GM10248 (cell line): ENCODE data around the gene MTIF3.
A peak's percentile ranks its signal among the peaks of the same experiment; 100 is the strongest.

Experiments
- CTCF ChIA-PET: fragments of 300-600 bp; sonication (Branson Sonifier 250); formaldehyde crosslinking; extraction: SDS; loops from one replicate; lab custom pipeline; 2021; ENCODE audit warnings: antibody characterized with exemption; lab: Yijun Ruan, JAX
- POLR2A ChIA-PET: fragments of 350-650 bp; sonication (Branson Sonifier 250); formaldehyde crosslinking; extraction: SDS; loops from one replicate; lab custom pipeline; 2020; ENCODE audit warnings: antibody characterized with exemption; lab: Yijun Ruan, JAX
- DNase-seq: peaks from one replicate; pipeline ENCODE4 v3.0.0; 2012; ENCODE audit errors: extremely low spot score
- CTCF ChIP-seq: IDR thresholded peaks from 2 replicates; pipeline ENCODE4 v1.5.1; 2012; ENCODE audit warnings: mild to moderate bottlenecking, low read depth; ENCODE audit errors: extremely low read depth, missing control alignments, control extremely low read depth

The MTIF3 gene

GRCh38 chr13:27449936-27450828 lies at the start of gene MTIF3:
Gene MTIF3 (minus strand): TSS chr13:27450564. CDS start chr13:27440448, 10,116 bp downstream.
- CTCF ChIA-PET: interaction anchor here (0.7 to 1.5 kb wide), 4 partner anchors 15 to 88 kb away, joined by 3 to 4 read pairs (median 4); no protein-coding TSS in a partner anchor
- POLR2A ChIA-PET: no interaction called here

GRCh38 chr13:27497563-27498230 lies 47.3 kb upstream of the MTIF3 start:
- ChIA-PET CTCF (interaction anchor here (1.0 to 2.2 kb wide), 4 partner anchors 10 to 329 kb away, joined by 3 to 8 read pairs (median 3); no protein-coding TSS in a partner anchor), POLR2A (no interaction called here)
- DNase-seq: no peak
- no peak for TF ChIP-seq CTCF

More at GRCh38 chr13:27449936-27450828, at the start of gene MTIF3:
- DNase-seq: peak; percentile 92
- TF ChIP-seq CTCF: no peak

DNA sequence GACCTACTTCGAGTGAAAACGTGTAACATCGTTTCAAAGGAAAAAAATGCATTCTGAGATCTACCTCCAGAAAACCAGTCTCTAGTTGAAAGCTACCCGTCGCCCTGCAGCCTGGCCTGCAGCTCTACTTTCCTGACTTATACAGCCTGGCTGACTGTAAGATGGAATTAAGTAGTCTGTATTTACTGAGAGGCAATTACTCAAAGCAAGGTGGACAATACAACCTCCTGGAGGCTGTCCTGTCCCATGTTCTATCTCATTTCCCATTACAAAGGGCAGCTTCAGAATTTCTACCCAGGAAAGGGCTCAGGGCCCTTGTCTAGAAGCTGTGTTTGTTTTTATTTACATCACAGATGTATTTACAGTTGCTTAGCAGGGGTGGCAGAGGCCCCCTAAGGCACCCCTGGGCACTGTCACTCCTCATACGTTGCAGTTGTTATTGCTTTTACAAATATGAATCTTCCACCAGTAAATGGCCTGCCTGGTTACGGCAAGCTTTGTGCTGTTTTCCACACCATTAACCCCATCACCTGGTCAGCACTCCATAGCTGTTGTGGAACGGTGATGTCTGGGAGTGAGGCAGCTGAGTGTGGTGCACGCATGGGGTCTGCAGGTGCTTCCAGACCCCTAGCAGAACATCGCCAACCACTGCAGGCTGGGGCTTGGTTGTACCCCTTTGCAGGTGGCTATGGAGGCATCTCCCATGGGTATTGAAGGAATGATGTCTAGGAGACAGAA lies 46.3 kb upstream of the MTIF3 start:
- ChIA-PET CTCF (interaction anchor here (1.0 to 1.5 kb wide), 4 partner anchors 9 to 37 kb away, joined by 3 read pairs; no protein-coding TSS in a partner anchor), POLR2A (no interaction called here)
- no peak for TF ChIP-seq CTCF

DNA sequence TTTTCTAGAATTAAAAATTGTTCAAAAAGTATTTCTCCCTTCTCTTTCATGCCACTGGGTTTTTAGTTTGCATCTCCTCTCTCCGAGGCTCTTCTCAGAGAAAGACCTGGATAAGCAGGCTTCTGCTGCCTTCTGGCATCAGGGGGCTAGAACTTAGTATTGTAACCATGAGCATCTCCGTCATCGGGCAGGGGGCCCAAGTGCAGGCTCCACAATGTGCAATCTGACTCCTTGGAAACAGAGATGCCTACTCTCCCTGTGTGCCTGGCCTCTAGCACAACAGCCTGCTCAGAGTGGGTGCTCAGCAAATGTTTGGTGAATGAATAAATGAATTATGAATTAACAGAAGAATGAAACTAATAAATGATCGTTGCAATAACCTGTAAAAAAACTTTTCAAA lies 45.6 kb upstream of the MTIF3 start:
- POLR2A ChIA-PET: no interaction called here
- no peak for DNase-seq
- CTCF ChIA-PET: interaction anchor here (1.1 kb wide), 1 partner anchor 38 kb away, joined by 3 read pairs; no protein-coding TSS in a partner anchor
- no peak for TF ChIP-seq CTCF

More for the DNA sequence above, 46.3 kb upstream of the MTIF3 start:
- DNase-seq: no peak

GRCh38 chr13:27495551-27495950 lies 45.2 kb upstream of the MTIF3 start:
- ChIA-PET POLR2A (no interaction called here), CTCF (interaction anchor here (1.1 kb wide), 1 partner anchor 39 kb away, joined by 3 read pairs; no protein-coding TSS in a partner anchor)
- no peak for DNase-seq
- no peak for TF ChIP-seq CTCF
